Esophagus squamous epithelium (tissue), 4 donors: ENCODE measurements around the gene ALKBH3.

Experiments
- POLR2A ChIP-seq, 4 donors: fragments of 450-650 bp; IDR thresholded peaks; one replicate each; pipeline ENCODE4 v1.6.1; 2017; ENCODE audit warnings: antibody characterized with exemption in 4 of 4, mild to moderate bottlenecking in 4 of 4, moderate library complexity in 3 of 4
- TF ChIP-seq, protein P1 (sequence below), 6 experiments: fragments of 450-650 bp in 4 of 6; fragments of 200-600 bp in 2 of 6; sonication (generic) in 2 of 6; IDR thresholded peaks; one replicate each; pipeline ENCODE4 v1.5.1; 2016 to 2019; ENCODE audit warnings: antibody characterized with exemption in 6 of 6, mild to moderate bottlenecking in 4 of 6, moderate library complexity in 4 of 6

GRCh38 chr11:43951231-43951630, 70.6 kb downstream of the ALKBH3 start:
- TF ChIP-seq, protein P1, sequence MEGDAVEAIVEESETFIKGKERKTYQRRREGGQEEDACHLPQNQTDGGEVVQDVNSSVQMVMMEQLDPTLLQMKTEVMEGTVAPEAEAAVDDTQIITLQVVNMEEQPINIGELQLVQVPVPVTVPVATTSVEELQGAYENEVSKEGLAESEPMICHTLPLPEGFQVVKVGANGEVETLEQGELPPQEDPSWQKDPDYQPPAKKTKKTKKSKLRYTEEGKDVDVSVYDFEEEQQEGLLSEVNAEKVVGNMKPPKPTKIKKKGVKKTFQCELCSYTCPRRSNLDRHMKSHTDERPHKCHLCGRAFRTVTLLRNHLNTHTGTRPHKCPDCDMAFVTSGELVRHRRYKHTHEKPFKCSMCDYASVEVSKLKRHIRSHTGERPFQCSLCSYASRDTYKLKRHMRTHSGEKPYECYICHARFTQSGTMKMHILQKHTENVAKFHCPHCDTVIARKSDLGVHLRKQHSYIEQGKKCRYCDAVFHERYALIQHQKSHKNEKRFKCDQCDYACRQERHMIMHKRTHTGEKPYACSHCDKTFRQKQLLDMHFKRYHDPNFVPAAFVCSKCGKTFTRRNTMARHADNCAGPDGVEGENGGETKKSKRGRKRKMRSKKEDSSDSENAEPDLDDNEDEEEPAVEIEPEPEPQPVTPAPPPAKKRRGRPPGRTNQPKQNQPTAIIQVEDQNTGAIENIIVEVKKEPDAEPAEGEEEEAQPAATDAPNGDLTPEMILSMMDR (IDR thresholded peaks at IDR 0.05): no peak
- no peak for TF ChIP-seq POLR2A (IDR thresholded peaks at IDR 0.05)
